ENCODE results near the gene IL25.
"Not testable (repeated sequence)": the region's sequence is repeated elsewhere in the genome, so short reads cannot be mapped to it uniquely, and the experiment has no call there.

Gene IL25

GRCh38 chr14:23376482-23377197 lies 4.0 kb downstream of the IL25 start, which contains the start of gene CMTM5:
Gene CMTM5 (plus strand): TSS chr14:23377046. CDS start chr14:23377252, 206 bp downstream.
- DNase-seq: peak; percentile 65

- no peak for DNase-seq
Observed at GRCh38 chr14:23377198-23377550, 4.6 kb downstream of the IL25 start.

- no peak for DNase-seq
Observed at GRCh38 chr14:23377573-23378563, 5.3 kb downstream of the IL25 start.

- no peak for DNase-seq
Observed at GRCh38 chr14:23378612-23379220, 6.1 kb downstream of the IL25 start.

GRCh38 chr14:23379366-23380196 lies 7.0 kb downstream of the IL25 start:
- peak; percentile 85 for DNase-seq

- DNase-seq: no peak
Observed at GRCh38 chr14:23380197-23380914, 7.7 kb downstream of the IL25 start.

- DNase-seq: no peak
Observed at GRCh38 chr14:23380976-23381375, 8.4 kb downstream of the IL25 start.

- no peak for DNase-seq
Observed at GRCh38 chr14:23381871-23382270, 9.3 kb downstream of the IL25 start.

GRCh38 chr14:23382276-23382675 lies 9.7 kb downstream of the IL25 start:
- no peak for DNase-seq

- no peak for DNase-seq
Observed at GRCh38 chr14:23382731-23383440, 10.3 kb downstream of the IL25 start.

GRCh38 chr14:23384364-23385080 lies 11.9 kb downstream of the IL25 start:
- DNase-seq: no peak

GRCh38 chr14:23385244-23385641 lies 12.6 kb downstream of the IL25 start:
- no peak for DNase-seq

- no peak for DNase-seq
Observed at GRCh38 chr14:23385642-23386265, 13.1 kb downstream of the IL25 start.

GRCh38 chr14:23386266-23386657 lies 13.7 kb downstream of the IL25 start:
- not testable (repeated sequence) for DNase-seq

- DNase-seq: no peak
Observed at GRCh38 chr14:23386999-23387398, 14.4 kb downstream of the IL25 start.

- DNase-seq: no peak
Observed at GRCh38 chr14:23387916-23388882, 15.6 kb downstream of the IL25 start.

- no peak for DNase-seq
Observed at GRCh38 chr14:23388996-23389395, 16.4 kb downstream of the IL25 start.

GRCh38 chr14:23389396-23389795 lies 16.8 kb downstream of the IL25 start:
- DNase-seq: no peak

- not testable (repeated sequence) for DNase-seq
Observed at GRCh38 chr14:23389871-23390270, 17.3 kb downstream of the IL25 start.

Data from islet precursor cell (in vitro differentiated cells).